Measurements from ENCODE around the gene DENND1A. TPM values are rescaled to one million over a fixed set of nuclear protein-coding genes. Genes with fewer than 3 reads are reported as not detected.

DENND1A gene
- total and polyA plus RNA-seq, 2 of the 13 experiments (the other 11 are each of a cell fraction or from before 2014, with no cell fraction given), result 14.8 to 30.1 TPM

GRCh38 chr9:123821619-123822018 is 108.3 kb downstream of the DENND1A start:
- POLR2A ChIA-PET, result no interaction called here
- WGBS (ENCODE audit: low lambda C conversion rate), result 88% methylated on average over 2 of the region's 2 CpGs
- TF ChIP-seq, protein P1, sequence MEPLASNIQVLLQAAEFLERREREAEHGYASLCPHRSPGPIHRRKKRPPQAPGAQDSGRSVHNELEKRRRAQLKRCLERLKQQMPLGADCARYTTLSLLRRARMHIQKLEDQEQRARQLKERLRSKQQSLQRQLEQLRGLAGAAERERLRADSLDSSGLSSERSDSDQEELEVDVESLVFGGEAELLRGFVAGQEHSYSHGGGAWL (CRISPR knock-in tag; IDR thresholded peaks at IDR 0.05), result no peak
- TF ChIP-seq FOXM1 (CRISPR knock-in tag; IDR thresholded peaks at IDR 0.05) (no peak), ELK4 (CRISPR knock-in tag; IDR thresholded peaks at IDR 0.05; ENCODE audit: borderline replicate concordance) (no peak), PCBP1 (IDR thresholded peaks at IDR 0.05; ENCODE audit: borderline replicate concordance, low read depth, low read length) (no peak), ZNF879 (CRISPR knock-in tag; IDR thresholded peaks at IDR 0.05) (no peak), ZNF530 (CRISPR knock-in tag; IDR thresholded peaks at IDR 0.05; ENCODE audit: low read depth) (no peak), RXRA (CRISPR knock-in tag; IDR thresholded peaks at IDR 0.05) (no peak), ZNF251 (CRISPR knock-in tag; IDR thresholded peaks at IDR 0.05) (no peak), ATF2 (CRISPR knock-in tag; IDR thresholded peaks at IDR 0.05) (no peak), ZFP37 (CRISPR knock-in tag; IDR thresholded peaks at IDR 0.05; ENCODE audit: borderline replicate concordance) (no peak), RFXAP (CRISPR knock-in tag; IDR thresholded peaks at IDR 0.05; ENCODE audit: borderline replicate concordance) (no peak), ZFYVE20 (CRISPR knock-in tag; IDR thresholded peaks at IDR 0.05; ENCODE audit: borderline replicate concordance, low read depth) (no peak), PRPF4 (IDR thresholded peaks at IDR 0.05; ENCODE audit: low read depth, low read length, poor library complexity, severe bottlenecking) (no peak), MTA3 (CRISPR knock-in tag; IDR thresholded peaks at IDR 0.05) (no peak), MTA1 (CRISPR knock-in tag; IDR thresholded peaks at IDR 0.05; ENCODE audit: borderline replicate concordance) (no peak)
- TF ChIP-seq, protein P2, sequence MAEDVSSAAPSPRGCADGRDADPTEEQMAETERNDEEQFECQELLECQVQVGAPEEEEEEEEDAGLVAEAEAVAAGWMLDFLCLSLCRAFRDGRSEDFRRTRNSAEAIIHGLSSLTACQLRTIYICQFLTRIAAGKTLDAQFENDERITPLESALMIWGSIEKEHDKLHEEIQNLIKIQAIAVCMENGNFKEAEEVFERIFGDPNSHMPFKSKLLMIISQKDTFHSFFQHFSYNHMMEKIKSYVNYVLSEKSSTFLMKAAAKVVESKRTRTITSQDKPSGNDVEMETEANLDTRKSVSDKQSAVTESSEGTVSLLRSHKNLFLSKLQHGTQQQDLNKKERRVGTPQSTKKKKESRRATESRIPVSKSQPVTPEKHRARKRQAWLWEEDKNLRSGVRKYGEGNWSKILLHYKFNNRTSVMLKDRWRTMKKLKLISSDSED (CRISPR knock-in tag; IDR thresholded peaks at IDR 0.05), result no peak
- TF ChIP-seq, protein P3, sequence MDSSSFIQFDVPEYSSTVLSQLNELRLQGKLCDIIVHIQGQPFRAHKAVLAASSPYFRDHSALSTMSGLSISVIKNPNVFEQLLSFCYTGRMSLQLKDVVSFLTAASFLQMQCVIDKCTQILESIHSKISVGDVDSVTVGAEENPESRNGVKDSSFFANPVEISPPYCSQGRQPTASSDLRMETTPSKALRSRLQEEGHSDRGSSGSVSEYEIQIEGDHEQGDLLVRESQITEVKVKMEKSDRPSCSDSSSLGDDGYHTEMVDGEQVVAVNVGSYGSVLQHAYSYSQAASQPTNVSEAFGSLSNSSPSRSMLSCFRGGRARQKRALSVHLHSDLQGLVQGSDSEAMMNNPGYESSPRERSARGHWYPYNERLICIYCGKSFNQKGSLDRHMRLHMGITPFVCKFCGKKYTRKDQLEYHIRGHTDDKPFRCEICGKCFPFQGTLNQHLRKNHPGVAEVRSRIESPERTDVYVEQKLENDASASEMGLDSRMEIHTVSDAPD (CRISPR knock-in tag; IDR thresholded peaks at IDR 0.05), result no peak

More at GRCh38 chr9:123821619-123822018, 108.3 kb downstream of the DENND1A start:
- H3K9ac ChIP-seq (ENCODE audit: insufficient read depth, low read depth, low read length), result no peak overlapping the region
- no peak overlapping the region for H3K4me3 ChIP-seq (replicated peaks in 1 of 3; ENCODE audit: insufficient read depth in 1 of 3, low read depth in 2 of 3, low read length in 3 of 3)
- H3K4me2 ChIP-seq (ENCODE audit: low read depth, low read length), result no peak overlapping the region
- 0 out of 5 replicates have a peak, but pooled peaks cover 0 to 3% of the 10 kb centered on the region in 2 experiments for H3K36me3 ChIP-seq (replicated peaks in 1 of 2; ENCODE audit: control insufficient read depth in 1 of 2, insufficient read depth in 2 of 2, low read length in 2 of 2)
- H3K79me2 ChIP-seq (ENCODE audit: insufficient read depth, low read length), result peaks cover 23% of the 10 kb centered on the region
- H3K4me1 ChIP-seq (ENCODE audit: insufficient read depth, low read length), result peaks cover 19% of the 10 kb centered on the region
- ATAC-seq (no peak), DNase-seq (ENCODE audit: low spot score) (no peak), FAIRE-seq (no peak)
- BruUV-seq (replicated peaks), result no TSS peak
- peaks cover under 1% of the 10 kb centered on the region for H4K20me1 ChIP-seq (ENCODE audit: insufficient read depth, low read length)
- H2AFZ ChIP-seq (ENCODE audit: low read length), result no peak overlapping the region
- in situ Hi-C loops (cut with HindIII; ENCODE audit: extremely low pct_ligation_motif_present, low pct_unique_long_range_greater_than_20kb), result no loop called here
- no peaks in the 10 kb centered on the region; a peak in 1 of 5 replicates for H3K27me3 ChIP-seq (ENCODE audit: control insufficient read depth in 1 of 2, insufficient read depth in 2 of 2, low read length in 2 of 2)
- intact Hi-C loops (cut with micrococcal nuclease; ENCODE audit: unreplicated experiment), result no loop called here
- H3K27ac ChIP-seq (ENCODE audit: extremely low read length, insufficient read depth, low read length), result no peak overlapping the region
- CTCF ChIA-PET (ENCODE audit: low intra/inter-chr PET ratio, low total read pairs), result no interaction called here
- no peaks in the 10 kb centered on the region for H3K9me3 ChIP-seq (ENCODE audit: low read length)
